GM12892 (cell line): ENCODE data around the gene VN1R2.
"Not testable (repeated sequence)": the region's sequence is repeated elsewhere in the genome, so short reads cannot be mapped to it uniquely, and the experiment has no call there.

ENCODE experiments used
- POLR2A ChIP-seq: IDR thresholded peaks from 2 replicates; pipeline ENCODE4 v1.6.1; 2011; ENCODE audit warnings: low read depth, low read length, control low read depth
- POLR2AphosphoS5 ChIP-seq: IDR thresholded peaks from 2 replicates; pipeline ENCODE4 v1.6.1; 2011; ENCODE audit warnings: low read depth, low read length, control low read depth
- TAF1 ChIP-seq: IDR thresholded peaks from 2 replicates; pipeline ENCODE4 v1.6.1; 2011; ENCODE audit warnings: low read depth, mild to moderate bottlenecking, control low read depth, low read length, borderline replicate concordance

DNA sequence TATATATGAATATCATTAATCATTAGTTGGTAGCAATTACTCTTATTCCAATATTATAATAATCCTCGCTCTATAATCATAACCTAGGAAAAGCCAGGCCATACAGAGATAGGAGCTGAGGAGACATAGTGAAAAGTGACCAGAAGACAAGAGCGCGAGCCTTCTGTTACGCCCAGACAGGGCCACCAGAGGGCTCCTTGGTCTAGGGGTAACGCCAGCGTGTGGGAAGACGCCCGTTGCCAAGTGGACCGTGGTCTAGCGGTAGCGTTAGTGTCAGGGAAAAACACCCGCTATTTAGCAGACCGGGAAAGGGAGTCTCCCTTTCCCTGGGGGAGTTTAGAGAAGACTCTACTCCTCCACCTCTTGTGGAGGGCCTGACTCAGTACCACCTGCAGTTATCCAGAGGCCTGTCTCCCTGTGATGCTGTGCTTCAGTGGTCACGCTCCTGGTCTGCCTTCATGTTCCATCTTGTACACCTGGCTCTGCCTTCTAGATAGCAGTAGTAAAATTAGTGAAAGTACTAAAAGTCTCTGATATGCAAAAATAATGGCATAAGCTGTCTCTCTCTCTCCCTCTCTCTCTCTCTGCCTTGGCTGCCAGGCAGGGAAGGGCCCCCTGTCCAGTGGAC, at the start of gene VN1R2:
- not testable (repeated sequence) for TF ChIP-seq POLR2A, POLR2AphosphoS5, TAF1
